HG02938 (cell line): ENCODE data around the gene GPATCH4.
"Not testable (repeated sequence)": the region's sequence is repeated elsewhere in the genome, so short reads cannot be mapped to it uniquely, and the experiment has no call there.

Experiments used
- ATAC-seq: cut with Tn5 transposase; IDR thresholded peaks from one replicate; pipeline ENCODE4 v1.9.1; 2021; ENCODE audit warnings: mild to moderate bottlenecking, moderate library complexity; ENCODE audit not compliant: unreplicated experiment

Gene GPATCH4

GRCh38 chr1:156601122-156601830 is at the start of gene GPATCH4:
Gene GPATCH4 (minus strand): TSS chr1:156601479.
- no peak for ATAC-seq

GRCh38 chr1:156648951-156649350 is 47.7 kb upstream of the GPATCH4 start:
- no peak for ATAC-seq

GRCh38 chr1:156648496-156648895 is 47.2 kb upstream of the GPATCH4 start:
- no peak for ATAC-seq

GRCh38 chr1:156647351-156647750 is 46.1 kb upstream of the GPATCH4 start:
- ATAC-seq, result no peak

- ATAC-seq, result no peak
Measured at GRCh38 chr1:156646738-156647211, 45.5 kb upstream of the GPATCH4 start.

GRCh38 chr1:156645666-156646065 is 44.4 kb upstream of the GPATCH4 start:
- ATAC-seq, result no peak

GRCh38 chr1:156645056-156645455 is 43.8 kb upstream of the GPATCH4 start:
- no peak for ATAC-seq

GRCh38 chr1:156644640-156645039 is 43.4 kb upstream of the GPATCH4 start:
- no peak for ATAC-seq

- ATAC-seq, result no peak
Measured at GRCh38 chr1:156644146-156644545, 42.9 kb upstream of the GPATCH4 start.

- ATAC-seq, result no peak
Measured at GRCh38 chr1:156643778-156644092, 42.5 kb upstream of the GPATCH4 start.

- ATAC-seq, result no peak
Measured at GRCh38 chr1:156643049-156643777, 41.9 kb upstream of the GPATCH4 start.

- ATAC-seq, result no peak
Measured at GRCh38 chr1:156642265-156643048, 41.2 kb upstream of the GPATCH4 start.

- no peak for ATAC-seq
Measured at GRCh38 chr1:156641761-156642264, 40.5 kb upstream of the GPATCH4 start, which contains the start of gene BCAN. Gene BCAN (plus strand): TSS chr1:156642117. CDS start chr1:156646055, 3,938 bp downstream.

GRCh38 chr1:156640842-156641706 is 39.8 kb upstream of the GPATCH4 start:
- ATAC-seq, result no peak

- no peak for ATAC-seq
Measured at GRCh38 chr1:156639601-156640101, 38.4 kb upstream of the GPATCH4 start.

GRCh38 chr1:156638189-156638985 is 37.1 kb upstream of the GPATCH4 start:
- no peak for ATAC-seq

GRCh38 chr1:156632355-156632754 is 31.1 kb upstream of the GPATCH4 start:
- no peak for ATAC-seq

GRCh38 chr1:156631152-156631551 is 29.9 kb upstream of the GPATCH4 start:
- not testable (repeated sequence) for ATAC-seq

GRCh38 chr1:156629823-156630449 is 28.7 kb upstream of the GPATCH4 start:
- no peak for ATAC-seq
